Measurements from ENCODE around the gene APOD.

Gene APOD

GRCh38 chr3:195551381-195551978 is 32.3 kb downstream of the APOD start:
- DNase-seq, result no peak

- DNase-seq, result no peak
Measured at GRCh38 chr3:195550723-195551122, 33.0 kb downstream of the APOD start.

- DNase-seq, result peak; percentile 71
Measured at GRCh38 chr3:195549931-195550519, 33.7 kb downstream of the APOD start.

- peak; percentile 9 for DNase-seq
Measured at GRCh38 chr3:195548987-195549386, 34.8 kb downstream of the APOD start.

- peak; percentile 79 for DNase-seq
Measured at GRCh38 chr3:195548501-195548900, 35.2 kb downstream of the APOD start.

- DNase-seq, result no peak
Measured at GRCh38 chr3:195548006-195548405, 35.7 kb downstream of the APOD start.

- DNase-seq, result no peak
Measured at GRCh38 chr3:195546130-195546560, 37.6 kb downstream of the APOD start.

GRCh38 chr3:195544634-195545033 is 39.1 kb downstream of the APOD start:
- peak; percentile 66 for DNase-seq

- no peak for DNase-seq
Measured at GRCh38 chr3:195544230-195544536, 39.6 kb downstream of the APOD start.

GRCh38 chr3:195543500-195544229 is 40.1 kb downstream of the APOD start:
- DNase-seq, result peak; percentile 81

GRCh38 chr3:195542698-195543499 is 40.8 kb downstream of the APOD start, which contains the start of gene PPP1R2:
PPP1R2 (minus strand) TSS chr3:195543325; CDS start chr3:195543025, 300 bp downstream.
- DNase-seq, result peak; percentile 95

- no peak for DNase-seq
Measured at GRCh38 chr3:195542316-195542697, 41.4 kb downstream of the APOD start.

GRCh38 chr3:195540511-195540910 is 43.2 kb downstream of the APOD start:
- no peak for DNase-seq

GRCh38 chr3:195540027-195540426 is 43.7 kb downstream of the APOD start:
- DNase-seq, result no peak

- DNase-seq, result no peak
Measured at GRCh38 chr3:195539479-195539878, 44.3 kb downstream of the APOD start.

- no peak for DNase-seq
Measured at GRCh38 chr3:195537995-195538394, 45.7 kb downstream of the APOD start.

GRCh38 chr3:195535293-195535692 is 48.4 kb downstream of the APOD start:
- DNase-seq, result no peak

GRCh38 chr3:195532834-195533233 is 50.9 kb downstream of the APOD start:
- DNase-seq, result no peak

GRCh38 chr3:195532345-195532744 is 51.4 kb downstream of the APOD start:
- DNase-seq, result no peak

GRCh38 chr3:195531683-195532082 is 52.1 kb downstream of the APOD start:
- DNase-seq, result no peak

GRCh38 chr3:195526492-195526891 is 57.2 kb downstream of the APOD start:
- no peak for DNase-seq

GRCh38 chr3:195524171-195524896 is 59.4 kb downstream of the APOD start:
- DNase-seq, result no peak

All from islet precursor cell (in vitro differentiated cells).